Activated CD4-positive, alpha-beta T cell treated with anti-CD3 and anti-CD28 coated beads, Interleukin-2, amount 50 U/mL, for 24 hours (primary cell): ENCODE measurements around the gene TTYH3.
"Not testable (repeated sequence)": the region's sequence is repeated elsewhere in the genome, so short reads cannot be mapped to it uniquely, and the experiment has no call there.

Experiments used
- DNase-seq, 2 donors: peaks; one replicate each; pipeline ENCODE4 v3.0.0-alpha.2; 2020; ENCODE audit warnings: low read depth in 1 of 2, low spot score in 1 of 2

The TTYH3 gene

GRCh38 chr7:2681929-2682799 lies 50.4 kb downstream of the TTYH3 start:
- DNase-seq: no peak

GRCh38 chr7:2684501-2684900 lies 52.7 kb downstream of the TTYH3 start:
- no peak for DNase-seq

- DNase-seq: no peak
These were observed 54.3 kb downstream of the TTYH3 start for GRCh38 chr7:2686101-2686500.

GRCh38 chr7:2687338-2687869 lies 55.6 kb downstream of the TTYH3 start:
- no peak for DNase-seq

GRCh38 chr7:2687881-2688318 lies 56.1 kb downstream of the TTYH3 start, which contains the start of gene AMZ1:
TSS of gene AMZ1 (plus strand) at chr7:2688202. CDS start at chr7:2700452, 12,250 bp downstream.
- DNase-seq: no peak

GRCh38 chr7:2688409-2689342 lies 56.9 kb downstream of the TTYH3 start:
- DNase-seq: no peak

GRCh38 chr7:2689343-2689847 lies 57.6 kb downstream of the TTYH3 start:
- DNase-seq: no peak

GRCh38 chr7:2689951-2690705 lies 58.3 kb downstream of the TTYH3 start:
- no peak for DNase-seq

- DNase-seq: no peak
These were observed 59.4 kb downstream of the TTYH3 start for GRCh38 chr7:2691011-2691707.

- not testable (repeated sequence) for DNase-seq
These were observed 60.2 kb downstream of the TTYH3 start for GRCh38 chr7:2691932-2692439.

- no peak for DNase-seq
These were observed 60.8 kb downstream of the TTYH3 start for GRCh38 chr7:2692543-2692942.

- not testable (repeated sequence) for DNase-seq
These were observed 61.8 kb downstream of the TTYH3 start for GRCh38 chr7:2693420-2694121.

- DNase-seq: not testable (repeated sequence)
These were observed 62.3 kb downstream of the TTYH3 start for GRCh38 chr7:2694122-2694436.

- peak; percentile 18 to 49 for DNase-seq
These were observed 66.9 kb downstream of the TTYH3 start for GRCh38 chr7:2698581-2699288.

GRCh38 chr7:2699289-2699620 lies 67.5 kb downstream of the TTYH3 start:
- no peak for DNase-seq

- no peak for DNase-seq
These were observed 68.5 kb downstream of the TTYH3 start for GRCh38 chr7:2700141-2700850.

GRCh38 chr7:2701424-2701823 lies 69.6 kb downstream of the TTYH3 start:
- no peak for DNase-seq
